ENCODE data around the gene MXI1.
A peak's percentile ranks its signal among the peaks of the same experiment; 100 is the strongest.
"Not testable (repeated sequence)": the region's sequence is repeated elsewhere in the genome, so short reads cannot be mapped to it uniquely, and the experiment has no call there.

Gene MXI1

DNA sequence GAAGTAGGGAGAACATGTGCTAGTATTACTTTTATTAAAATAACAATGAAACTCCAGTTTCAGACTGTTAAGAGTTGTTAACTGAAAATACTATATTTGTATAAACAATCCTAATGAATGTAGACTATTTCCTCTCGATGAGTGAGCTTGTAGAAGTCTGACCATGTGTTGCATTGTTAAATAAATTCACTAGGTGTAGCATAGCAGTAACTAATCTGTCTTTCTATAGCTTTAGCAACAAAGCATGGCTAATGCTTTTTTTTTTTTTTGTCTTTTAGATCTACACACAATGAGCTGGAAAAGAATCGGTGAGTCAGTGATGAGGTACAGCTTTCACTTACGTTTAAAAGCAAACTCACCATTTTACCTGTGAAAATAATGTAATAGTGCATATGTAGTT lies 37.1 kb downstream of the MXI1 start:
- DNase-seq: no peak

DNA sequence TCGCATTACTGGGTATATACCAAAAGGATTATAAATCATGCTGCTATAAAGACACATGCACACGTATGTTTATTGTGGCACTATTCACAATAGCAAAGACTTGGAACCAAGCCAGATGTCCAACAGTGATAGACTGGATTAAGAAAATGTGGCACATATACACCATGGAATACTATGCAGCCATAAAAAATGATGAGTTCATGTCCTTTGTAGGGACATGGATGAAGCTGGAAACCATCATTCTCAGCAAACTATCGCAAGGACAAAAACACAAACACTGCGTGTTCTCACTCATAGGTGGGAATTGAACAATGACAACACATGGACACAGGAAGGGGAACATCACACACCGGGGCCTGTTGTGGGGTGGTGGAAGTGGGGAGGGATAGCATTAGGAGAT lies 40.4 kb downstream of the MXI1 start:
- DNase-seq: not testable (repeated sequence)

DNA sequence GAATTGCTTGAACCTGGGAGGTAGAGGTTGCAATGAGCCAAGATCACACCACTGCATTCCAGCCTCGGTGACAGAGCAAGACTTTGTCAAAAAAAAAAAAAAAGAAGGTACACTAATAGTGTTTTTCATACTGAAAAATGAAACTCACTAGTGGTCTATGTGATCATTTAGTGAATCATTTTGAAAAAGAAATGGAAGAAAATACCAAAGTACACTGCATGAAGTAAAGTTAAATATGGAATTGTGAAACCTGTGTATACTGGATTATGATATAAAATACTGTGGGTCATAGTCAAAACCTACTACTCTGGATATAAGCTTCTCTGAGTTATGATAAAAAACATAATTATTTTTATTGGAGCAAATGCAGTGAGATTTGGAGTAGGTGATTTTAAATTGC lies 42.1 kb downstream of the MXI1 start:
- DNase-seq: not testable (repeated sequence)

DNA sequence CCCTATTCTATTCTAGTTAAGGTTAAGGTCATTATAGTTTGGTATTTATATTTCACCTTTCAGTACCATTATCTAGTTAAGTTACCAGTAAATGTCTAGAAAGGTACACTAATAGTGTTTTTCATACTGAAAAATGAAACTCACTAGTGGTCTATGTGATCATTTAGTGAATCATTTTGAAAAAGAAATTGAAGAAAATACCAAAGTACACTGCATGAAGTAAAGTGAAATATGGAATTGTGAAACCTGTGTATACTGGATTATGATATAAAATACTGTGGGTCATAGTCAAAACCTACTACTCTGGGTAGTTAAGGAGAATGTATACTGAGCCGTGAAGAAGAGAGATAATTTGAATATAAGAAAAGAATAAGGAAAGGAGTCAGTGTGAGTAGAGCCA lies 44.0 kb downstream of the MXI1 start:
- not testable (repeated sequence) for DNase-seq

DNA sequence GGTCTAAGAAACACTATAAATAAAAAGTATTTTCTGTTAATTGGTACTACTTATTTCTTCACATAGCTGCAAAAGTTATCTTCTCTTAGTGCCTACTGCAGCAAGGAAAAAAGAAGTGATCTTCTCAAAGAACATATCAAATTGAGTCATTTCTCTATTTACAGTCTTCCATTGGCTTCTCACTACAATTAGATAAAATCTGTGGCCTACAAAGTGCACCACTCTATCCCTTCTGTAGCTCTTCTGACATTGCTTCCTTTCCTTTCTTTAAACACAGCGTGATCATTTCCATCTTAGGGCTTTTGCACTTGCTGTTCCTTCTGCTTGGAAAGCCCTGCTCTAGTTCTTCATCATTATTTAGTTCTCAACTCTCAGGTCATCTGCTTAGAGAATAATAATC lies 44.7 kb downstream of the MXI1 start:
- no peak for DNase-seq

DNA sequence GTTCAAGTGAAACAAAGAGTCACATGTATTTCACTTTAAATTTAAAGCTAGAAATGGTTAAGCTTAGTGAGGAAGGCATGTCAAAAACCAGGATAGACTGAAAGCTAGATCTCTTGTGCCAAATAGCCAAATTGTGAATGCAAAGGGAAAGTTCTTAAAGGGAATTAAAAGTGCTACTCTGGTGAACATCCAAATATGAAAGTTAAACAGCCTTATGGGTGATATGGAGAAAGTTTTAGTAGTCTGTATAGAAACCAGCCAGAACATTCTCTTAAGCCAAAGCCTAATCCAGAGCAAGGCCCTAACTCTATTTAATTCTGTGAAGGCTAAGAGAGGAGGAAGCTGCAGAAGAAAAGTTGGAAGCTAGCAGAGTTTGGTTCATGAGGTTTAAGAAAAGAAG lies 47.1 kb downstream of the MXI1 start:
- no peak for DNase-seq

DNA sequence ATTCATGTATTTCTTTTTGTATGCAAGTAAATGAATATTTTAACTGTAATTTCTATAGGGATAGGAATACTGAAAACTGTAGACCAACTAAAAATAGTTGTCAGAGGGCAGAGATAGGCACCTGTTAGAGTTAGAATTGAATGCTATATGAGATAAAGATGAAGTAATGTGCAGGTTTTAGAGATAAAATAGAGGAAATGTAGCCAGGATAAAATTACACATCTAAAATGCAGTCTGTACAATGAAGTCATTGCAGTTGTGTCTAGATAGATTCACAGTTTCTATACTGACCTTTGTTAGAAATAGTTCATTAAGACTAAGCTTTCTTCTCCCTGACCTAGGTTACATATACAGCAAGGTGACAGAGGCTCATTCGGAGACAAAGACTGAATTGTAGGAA lies 51.1 kb downstream of the MXI1 start:
- DNase-seq: no peak

DNA sequence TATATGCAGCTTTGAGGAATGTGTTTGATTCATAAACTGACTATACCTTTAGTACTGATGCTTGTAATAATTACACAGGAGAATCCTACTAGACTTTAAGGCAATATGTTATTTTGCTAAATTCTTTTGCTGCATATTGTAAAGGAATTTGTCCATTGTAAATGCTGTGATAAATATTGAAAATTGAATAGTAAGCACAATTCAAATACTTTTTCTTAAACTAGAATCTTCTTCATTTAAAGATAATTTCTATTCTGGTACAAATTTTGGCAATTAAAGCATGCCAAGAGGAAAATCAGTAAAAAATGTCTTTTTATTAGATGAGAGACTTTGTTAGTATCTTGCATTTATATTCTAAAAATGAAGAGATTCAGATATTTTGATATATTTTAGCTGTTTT lies 51.9 kb downstream of the MXI1 start:
- DNase-seq: no peak

DNA sequence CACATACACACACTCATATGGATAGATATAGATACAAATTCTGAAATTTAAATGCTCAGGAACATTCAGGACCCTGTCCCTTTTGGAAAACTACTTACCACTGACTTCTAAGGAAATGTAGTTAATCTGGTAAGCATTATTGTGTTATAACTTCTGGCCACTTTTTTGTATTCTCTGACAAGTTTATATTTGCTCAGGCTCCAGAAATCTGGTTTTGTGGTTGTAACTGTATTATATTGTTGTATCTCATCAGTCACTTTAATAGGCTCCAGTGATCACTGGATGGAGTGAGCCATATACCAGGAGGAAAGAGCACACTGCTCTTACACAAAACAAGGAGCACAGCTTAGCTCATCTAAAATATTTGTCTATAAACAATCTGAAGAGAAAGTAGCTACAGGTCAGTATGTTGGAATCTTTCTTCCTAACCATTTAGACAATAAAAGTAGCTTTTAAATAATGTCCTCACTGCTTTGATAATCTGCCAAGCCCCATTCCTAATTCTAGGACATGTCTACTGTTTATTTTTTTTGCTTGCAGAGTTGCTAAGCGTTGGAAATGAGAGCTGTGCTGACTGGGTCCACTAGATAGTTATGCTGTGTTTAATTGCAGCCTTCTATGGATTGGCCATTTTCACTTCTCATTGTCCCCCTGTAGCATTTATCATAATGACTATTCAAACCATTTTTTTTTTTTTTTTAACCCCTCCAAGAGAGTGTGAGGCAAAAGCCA lies 53.5 kb downstream of the MXI1 start:
- DNase-seq: no peak

DNA sequence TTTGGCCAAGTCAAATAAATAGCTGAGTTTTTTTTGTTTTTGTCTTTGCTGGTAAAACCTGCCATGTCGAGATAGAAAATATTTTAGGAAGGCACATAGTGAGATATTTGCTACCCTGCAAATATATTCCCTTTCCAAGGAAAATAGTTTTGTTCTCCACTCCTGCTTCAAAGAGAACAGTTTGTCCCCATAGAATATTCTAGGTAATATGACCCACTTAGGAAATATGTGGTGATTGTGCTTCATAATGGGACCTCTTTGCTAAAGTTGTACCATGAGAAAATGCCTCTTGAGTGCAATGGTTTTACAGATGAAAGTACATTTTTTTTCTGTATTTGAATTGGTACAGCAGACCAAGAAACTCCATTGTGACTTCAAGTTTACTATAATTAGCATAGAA lies 55.8 kb downstream of the MXI1 start:
- no peak for DNase-seq

DNA sequence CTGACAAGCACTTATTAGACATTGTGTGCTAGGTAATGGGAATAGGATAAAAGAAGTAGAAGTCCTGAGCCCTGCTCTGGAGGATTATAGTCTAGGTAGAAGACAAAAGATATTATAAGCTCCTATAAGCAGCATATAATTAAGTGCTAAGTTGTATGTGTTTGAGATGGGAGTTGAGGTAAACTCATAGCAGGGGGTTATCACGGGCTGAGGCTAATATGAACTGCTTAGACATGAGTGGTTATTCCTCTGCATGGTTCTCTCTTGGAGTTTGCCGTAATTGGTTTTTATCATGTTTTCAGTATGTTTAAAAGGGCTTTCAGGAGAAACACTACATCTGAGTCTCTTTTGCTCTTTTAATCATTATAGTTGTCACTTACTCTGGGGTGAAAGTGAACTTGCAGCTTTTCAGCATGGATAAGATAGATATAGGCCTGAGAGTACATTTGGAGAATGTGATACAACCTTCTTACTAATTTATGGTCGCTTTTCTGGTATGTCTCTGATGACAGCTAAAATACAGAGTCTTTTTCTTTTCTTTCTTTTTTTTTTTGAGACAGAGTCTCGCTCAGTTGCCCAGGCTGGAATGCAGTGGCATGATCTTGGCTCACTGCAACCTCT lies 58.3 kb downstream of the MXI1 start:
- DNase-seq: no peak

DNA sequence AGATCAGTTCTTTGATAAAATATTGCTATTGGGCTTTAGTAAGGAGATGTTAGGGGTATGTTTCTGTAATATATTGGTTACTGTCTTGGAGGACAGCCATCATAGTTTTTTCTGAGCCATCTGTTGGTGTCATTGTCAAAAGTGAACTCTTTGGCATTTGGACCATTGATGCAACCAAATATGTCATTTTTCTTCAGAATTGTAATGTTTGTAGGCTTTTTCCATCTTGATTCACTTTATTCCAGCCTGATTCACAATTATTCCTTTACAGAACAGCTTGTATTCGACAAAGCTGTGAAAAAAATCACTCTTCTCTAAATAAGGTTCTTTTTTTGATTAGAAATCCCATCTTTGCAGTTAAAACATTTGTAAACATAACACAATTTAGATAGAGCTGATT lies 59.9 kb downstream of the MXI1 start:
- no peak for DNase-seq

DNA sequence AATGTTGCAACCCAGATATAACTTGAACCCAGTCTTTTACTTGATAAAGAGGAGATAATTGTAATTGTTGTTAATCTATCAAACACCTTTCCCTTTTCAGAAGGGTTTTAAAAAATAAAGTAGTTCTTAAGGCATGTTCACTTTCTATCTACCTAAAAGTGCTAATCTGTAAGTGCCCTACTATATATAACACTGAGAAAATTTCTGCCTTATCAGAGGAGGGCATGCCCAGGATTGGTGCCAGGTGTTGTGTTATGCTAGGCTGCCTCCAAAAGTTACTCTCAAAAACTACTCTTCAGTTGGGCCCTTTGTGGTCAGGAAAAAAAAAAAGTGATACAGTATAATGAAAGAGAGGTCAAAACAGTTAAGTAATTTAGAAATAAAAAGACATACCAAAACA lies 61.0 kb downstream of the MXI1 start:
- DNase-seq: no peak

DNA sequence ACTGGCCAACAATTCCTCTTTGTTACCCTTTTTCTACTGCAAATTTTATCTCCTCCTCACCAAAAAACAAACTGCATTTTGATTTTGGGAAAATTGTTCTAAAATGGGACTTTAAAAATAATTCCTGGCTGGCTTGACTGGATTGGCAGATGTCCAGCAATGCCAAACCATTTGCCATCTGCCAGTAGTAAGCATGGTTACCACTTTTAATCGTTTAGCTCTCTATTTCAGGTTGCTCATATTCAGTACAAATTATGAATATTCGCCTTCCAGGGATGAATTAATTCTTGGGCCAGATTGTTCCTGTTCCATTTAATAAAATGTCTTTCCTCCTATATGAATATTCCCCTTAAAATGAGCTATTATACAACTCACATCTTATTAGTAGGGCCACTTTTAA lies 61.6 kb downstream of the MXI1 start:
- DNase-seq: no peak

DNA sequence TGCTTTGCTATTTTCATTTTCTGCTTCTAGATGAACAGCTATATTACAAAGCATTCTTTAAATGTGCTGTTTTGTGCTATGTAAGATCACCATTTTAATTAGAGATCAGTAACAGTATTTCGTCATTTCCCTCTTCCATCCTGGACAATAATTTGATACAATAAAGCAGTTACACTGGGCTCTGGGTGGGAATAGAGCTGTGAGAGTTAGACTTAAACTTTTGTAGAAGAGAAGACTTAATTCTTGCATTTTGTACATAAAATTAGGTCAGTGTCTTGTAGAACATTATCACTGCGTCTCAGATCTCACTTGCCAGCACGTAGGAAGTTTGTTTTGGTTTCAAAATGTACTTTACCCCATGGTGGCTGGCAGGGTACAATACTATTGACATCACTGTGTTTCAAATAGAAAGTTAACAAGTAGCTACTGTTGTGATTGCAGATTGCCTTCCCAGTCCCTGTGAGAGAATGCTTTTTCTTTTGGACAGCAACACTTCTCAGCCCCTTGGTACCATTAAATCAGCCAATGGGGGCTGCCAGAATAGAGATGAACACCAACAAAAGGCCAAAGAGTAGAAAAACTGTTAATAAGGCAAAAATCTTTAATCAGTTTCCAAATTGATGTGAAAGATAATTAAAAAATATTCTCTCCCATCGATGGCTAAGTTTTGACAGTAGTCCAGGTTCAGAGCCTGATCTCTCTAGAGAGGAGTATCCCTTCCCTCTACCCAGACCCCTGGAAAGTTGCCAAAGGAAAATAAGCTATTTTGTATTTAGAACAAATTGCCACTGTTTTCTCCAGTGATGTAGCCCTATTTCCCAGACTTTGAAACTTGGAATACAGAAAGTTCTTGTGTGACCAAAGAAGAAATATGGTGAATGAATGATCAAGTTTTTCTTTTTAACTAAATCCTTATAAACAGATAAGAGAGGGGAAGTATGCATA lies 62.2 kb downstream of the MXI1 start:
- DNase-seq: peak; percentile 15

DNA sequence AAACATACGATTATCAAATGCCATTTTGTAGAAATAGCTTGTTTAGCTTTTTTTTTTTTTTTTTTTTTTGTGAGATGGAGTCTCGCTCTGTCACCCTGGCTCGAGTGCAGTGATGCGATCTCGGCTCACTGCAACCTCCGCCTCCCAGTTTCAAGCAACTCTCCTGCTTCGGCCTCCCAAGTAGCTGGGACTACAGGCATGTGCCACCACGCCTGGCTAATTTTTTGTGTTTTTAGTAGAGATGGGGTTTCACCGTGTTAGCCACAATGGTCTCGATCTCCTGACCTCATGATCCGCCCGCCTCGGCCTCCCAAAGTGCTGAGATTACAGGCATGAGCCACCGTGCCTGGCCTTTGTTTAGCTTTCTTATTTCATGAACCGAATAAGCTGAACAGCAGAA lies 65.6 kb downstream of the MXI1 start:
- not testable (repeated sequence) for DNase-seq

DNA sequence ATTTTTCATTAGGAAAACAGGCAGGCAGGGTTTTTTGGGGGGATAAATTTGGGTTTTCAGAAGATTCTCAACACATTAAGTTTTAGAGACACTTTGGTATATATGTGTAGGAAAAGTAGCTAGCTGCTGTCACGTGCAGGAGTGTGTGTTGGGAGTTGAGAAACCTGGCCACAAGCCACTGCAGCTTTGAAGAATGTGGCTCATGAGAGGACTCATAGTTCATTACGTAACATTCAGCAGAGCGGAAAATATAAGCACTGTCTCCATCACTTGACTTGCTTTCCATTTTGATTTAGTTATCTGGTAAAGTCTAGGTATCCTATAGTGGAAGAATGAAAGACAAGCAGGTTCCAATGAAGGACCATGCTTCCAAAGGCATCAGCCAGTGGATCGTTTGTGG lies 66.1 kb downstream of the MXI1 start:
- peak; percentile 53 for DNase-seq

DNA sequence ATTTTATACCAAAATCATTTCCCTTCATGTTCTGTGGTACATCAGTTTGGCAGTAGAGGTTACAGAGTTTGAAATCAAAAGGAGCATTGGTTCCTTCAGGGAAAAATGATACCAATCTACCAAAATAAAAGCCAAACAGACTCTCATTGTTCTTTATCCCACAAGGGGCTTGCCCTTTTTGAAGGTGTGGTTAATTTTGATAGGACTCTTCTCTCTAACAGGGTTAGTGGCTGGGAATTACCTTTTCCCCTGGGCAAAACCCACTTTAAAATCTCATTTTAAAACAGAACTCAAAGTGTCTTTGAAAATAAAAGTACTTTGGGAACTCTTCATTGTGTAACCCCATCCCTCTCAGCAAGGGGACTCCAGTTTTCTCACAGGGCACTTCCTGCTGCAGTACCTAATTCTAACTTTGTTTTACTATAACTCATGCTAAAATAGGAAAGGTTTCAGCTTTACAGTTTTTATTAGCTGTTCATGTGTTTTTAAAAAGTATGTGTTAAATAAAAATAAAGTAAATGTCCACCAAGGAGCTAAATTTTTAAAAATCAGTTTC lies 66.7 kb downstream of the MXI1 start:
- DNase-seq: no peak

DNA sequence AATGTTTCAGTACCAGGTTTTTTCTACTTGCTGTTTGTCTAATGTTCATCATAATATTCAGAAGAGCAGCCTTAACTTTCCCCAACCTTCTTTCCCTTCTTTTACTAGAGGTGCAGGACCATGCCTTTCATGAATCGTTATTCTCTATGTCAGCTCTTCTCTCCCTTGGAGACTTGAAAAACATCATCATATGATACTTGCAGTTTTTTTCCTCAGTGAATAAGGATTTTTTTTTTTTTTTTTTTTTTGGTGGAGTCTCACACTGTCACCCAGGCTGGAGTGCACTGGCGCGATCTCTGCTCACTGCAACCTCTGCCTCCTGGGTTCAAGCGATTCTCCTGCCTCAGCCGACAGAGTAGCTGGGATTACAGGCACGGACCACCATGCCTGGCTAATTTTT lies 67.2 kb downstream of the MXI1 start:
- no peak for DNase-seq

DNA sequence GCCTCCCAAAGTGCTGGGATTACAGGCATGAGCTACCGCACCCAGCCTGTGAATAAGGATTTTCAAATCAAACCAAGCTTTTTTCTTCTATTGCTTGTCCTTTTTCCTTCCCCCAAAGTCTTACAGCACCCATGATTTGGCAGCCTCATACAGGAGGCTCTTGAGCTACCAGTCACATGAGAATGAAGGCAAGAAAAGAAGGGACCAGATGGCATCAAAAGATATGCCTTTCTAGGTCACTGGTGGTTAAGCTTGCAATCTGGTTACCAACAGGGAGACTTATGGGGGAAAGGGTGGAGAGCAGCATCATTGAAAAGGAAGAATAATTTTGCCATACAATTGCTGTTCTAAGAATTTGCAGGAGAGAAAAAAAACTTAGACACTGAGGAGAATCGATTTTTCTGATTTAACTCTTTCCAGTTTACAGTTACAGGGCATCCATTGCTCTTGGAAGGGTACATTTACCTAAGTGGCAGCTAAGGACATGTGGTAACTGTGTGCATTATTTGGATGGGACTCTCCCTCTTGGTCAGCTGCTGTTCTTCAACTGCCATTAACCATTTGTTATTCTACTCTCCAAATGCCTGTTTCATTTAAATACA lies 67.8 kb downstream of the MXI1 start:
- DNase-seq: peak; percentile 47

DNA sequence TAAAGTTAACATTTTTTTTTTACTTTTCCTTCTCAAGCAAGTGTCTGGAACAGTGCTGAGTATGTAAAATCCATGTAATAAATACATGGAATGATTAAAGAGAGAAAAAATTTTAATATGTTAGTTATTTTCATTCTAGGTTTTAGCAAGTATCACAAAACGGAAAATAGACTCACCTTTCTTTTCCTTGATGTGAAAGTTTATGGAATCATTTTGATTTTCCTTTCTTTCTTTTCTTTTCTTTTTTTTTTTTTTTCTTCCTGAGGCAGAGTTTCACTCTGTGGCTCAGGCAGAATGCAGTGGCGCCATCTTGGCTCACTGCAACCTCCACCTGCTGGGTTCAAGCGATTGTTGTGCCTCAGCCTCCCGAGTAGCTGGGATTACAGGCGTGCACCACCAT lies 69.2 kb downstream of the MXI1 start:
- DNase-seq: no peak

DNA sequence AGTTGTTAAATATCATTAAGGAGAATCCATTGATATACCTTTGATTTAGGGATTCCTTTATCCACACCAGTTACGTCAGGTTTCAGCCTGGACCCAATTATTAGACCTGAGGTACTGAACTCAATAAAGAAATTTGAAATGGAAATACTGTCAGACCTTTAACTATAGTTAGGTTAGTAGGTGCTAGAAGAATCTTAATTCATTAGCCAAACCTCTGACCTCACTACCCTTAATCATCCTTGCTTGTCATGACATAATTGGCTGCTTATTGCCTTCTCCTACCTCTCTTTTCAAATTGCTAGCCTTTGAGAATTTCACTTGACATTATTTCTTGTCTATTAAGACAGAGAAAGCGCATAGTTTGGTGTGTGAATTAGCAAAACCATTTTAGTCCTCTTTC lies 70.2 kb downstream of the MXI1 start:
- no peak for DNase-seq

Data from eye (tissue), 1 donor.